ENCODE results near the gene LYPD5.
"Not testable (repeated sequence)": the region's sequence is repeated elsewhere in the genome, so short reads cannot be mapped to it uniquely, and the experiment has no call there.

Gene LYPD5

GRCh38 chr19:43802216-43802951, at the start of gene LYPD5:
Gene LYPD5 (minus strand): TSS chr19:43802447. CDS start chr19:43802380, 67 bp downstream.
- no peak for DNase-seq

GRCh38 chr19:43848821-43849220, 46.6 kb upstream of the LYPD5 start:
- no peak for DNase-seq

- DNase-seq: no peak
Observed at GRCh38 chr19:43847884-43848283, 45.6 kb upstream of the LYPD5 start.

DNA sequence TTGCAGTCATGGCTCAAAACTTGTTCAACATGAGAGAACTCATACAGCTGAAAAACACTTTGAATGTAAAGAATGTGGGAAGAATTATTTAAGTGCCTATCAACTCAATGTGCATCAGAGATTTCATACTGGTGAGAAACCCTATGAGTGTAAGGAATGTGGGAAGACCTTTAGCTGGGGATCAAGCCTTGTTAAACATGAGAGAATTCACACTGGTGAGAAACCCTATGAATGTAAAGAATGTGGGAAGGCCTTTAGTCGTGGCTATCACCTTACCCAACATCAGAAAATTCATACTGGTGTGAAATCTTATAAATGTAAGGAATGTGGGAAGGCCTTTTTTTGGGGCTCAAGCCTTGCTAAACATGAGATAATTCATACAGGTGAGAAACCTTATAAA, 45.0 kb upstream of the LYPD5 start:
- no peak for DNase-seq

DNA sequence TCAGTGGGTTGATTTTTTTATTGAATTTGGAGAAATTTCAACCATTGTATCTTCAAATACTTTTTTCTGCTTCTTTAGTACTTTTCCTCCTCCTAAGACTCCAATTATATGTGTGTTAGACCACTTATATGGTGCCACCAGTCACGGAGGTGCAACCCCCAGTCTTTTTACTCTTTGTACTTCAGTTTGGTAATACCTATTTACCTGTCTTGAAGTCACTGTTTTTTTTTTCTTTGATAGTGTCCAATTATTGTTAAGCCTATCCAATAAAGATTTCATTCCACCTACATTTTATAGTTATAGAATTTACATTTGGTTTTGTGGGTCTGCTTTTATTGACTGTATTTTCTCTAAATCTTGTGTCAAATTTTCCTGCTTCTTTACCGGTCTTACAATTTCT, 39.8 kb upstream of the LYPD5 start:
- no peak for DNase-seq

DNA sequence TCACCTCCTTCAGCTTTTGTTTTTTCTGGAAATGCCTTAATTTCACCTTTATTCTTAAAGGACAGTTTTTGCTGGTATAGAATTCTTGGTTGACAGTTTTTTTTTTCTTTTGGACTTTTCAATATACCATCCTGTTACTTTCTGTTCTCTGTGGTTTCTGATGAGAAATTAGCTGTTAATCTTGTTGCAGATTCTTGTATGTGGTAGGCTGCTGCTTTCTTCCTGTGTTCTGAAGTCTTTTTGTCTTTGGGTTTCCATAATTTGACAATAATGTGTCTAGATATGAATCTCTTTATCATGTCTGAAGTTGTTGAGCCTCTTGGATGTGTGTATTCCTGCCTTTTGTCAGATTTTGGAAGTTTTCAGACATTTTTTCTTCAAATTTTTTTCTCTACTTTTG, 36.9 kb upstream of the LYPD5 start:
- DNase-seq: no peak

GRCh38 chr19:43826787-43827754, 24.8 kb upstream of the LYPD5 start, which contains the start of gene ZNF283:
Gene ZNF283 (plus strand): TSS chr19:43827321. CDS start chr19:43833505, 6,184 bp downstream.
- peak; percentile 87 for DNase-seq

- not testable (repeated sequence) for DNase-seq
Observed at GRCh38 chr19:43824572-43824971, 22.3 kb upstream of the LYPD5 start.

GRCh38 chr19:43823856-43824255, 21.6 kb upstream of the LYPD5 start:
- DNase-seq: not testable (repeated sequence)

DNA sequence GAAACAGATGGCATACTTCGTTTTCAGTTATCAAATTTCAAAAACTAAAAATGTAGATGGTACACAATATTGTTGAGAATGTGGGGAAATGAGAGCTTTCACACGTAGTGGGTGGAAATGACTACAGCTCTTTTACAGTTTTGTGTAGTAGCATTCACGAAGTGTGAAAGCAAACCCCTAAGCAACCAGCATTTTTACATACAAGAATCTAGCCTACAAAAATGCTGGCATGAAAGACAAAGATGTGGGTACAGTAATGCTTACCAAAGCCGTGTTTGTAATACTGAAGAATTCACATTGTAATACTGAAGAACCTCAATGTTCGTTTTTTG, 18.6 kb upstream of the LYPD5 start:
- no peak for DNase-seq

GRCh38 chr19:43820098-43820883, 18.0 kb upstream of the LYPD5 start:
- no peak for DNase-seq

DNA sequence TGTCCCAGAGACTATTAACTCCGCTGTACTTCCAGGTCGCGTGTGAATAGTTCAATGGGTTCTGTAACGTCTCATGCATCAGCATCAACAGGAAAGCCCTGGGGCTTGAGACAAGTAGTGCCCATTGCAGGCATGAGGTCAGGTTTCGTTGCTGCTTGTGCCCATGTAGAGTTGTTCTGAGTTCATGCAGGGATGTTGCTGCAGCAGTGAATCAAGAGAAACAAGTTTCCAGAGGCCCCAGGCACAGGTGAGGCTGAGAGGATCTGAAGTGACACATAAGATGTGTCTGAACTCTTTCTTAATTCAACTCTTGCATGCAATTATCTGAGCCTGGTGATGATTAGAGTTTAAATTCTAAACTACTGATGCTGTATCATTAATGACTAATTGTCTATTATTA, 16.3 kb upstream of the LYPD5 start:
- no peak for DNase-seq

DNA sequence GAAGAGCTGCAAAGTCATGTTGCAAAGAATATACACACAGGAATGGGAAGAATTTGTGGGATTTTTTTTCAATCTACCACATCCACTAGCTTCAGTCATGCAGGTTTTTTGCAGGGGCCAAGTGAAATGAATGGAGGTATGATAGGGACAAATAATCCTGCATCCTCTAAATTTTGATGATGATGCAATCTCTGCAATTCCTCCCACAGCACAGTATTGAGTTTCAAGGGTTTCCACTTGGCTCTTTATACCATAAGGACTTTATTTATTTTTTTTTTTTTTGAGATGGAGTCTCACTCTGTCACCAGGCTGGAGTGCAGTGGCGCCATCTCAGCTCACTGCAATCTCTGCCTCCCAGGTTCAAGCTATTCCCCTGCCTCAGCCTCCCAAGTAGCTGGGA, 15.2 kb upstream of the LYPD5 start:
- DNase-seq: not testable (repeated sequence)

DNA sequence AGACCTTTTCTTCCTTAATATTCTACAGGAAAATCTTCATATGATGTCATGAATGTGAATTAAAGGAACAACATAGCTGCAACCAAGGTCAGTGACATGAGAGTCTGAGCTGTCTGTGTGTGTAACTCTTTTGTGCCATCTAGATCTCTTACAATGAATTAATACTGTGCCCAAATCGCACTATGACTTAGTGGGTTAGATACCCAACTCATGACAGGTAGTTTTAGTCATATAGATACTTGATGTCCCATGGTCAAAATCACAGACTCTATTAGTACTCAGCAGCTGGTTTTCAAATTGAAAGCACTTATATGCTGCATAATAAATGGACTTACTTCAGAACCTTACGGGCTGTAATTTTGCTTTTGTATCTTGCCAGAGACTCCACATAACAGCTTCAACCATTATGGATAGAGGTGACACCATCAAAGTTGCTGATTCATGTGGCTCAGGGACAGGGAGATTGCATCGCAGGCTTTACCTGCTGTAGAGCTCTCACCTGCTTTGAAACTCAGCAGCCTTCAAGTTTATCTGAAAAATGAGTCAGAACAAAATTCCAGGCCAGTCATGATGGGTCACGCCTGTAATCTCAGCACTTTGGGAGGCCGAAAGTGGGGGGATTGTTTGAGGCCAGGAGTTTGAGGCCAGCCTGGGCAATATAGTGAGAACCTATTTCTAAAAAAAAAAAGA, 12.6 kb upstream of the LYPD5 start:
- no peak for DNase-seq

DNA sequence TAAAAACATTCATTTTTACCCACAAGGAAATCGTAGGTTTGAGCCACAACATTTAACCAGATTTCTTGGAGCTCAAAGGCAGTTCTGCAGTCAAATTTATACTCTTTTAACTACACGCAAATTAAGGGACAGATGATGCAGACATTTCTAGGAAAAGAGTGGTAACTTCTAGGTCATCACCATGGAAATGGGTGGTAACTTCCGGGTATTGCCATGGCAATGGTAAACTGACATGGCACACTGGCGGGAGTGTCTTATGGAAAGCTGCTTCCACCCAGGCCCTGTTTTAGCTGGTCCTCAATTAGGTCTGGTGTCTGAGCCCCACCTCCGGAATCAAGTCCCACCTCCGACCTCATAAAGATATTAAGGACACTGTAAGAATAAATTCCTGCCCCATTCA, 10.4 kb upstream of the LYPD5 start:
- no peak for DNase-seq

- DNase-seq: no peak
Observed at GRCh38 chr19:43812259-43812658, 10.0 kb upstream of the LYPD5 start.

DNA sequence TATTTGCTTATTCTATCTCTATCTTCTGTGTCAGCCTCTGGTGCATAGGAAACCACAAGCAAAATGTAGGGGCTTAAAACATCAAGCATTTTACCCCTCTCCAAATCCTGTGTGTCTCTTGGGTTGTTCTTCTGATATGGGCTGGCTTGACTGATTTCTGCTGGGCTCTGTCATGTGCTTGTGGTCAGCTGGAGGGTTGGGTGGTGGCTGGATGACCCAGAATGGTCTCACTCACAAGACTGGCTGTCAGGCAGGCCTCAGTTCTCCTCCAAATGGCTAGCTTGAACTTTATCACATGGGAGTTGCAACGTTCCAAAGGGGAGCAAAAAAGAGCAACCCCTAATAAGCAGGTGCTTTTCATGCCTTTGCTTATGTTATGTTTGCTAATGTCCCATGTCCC, 9.6 kb upstream of the LYPD5 start:
- no peak for DNase-seq

DNA sequence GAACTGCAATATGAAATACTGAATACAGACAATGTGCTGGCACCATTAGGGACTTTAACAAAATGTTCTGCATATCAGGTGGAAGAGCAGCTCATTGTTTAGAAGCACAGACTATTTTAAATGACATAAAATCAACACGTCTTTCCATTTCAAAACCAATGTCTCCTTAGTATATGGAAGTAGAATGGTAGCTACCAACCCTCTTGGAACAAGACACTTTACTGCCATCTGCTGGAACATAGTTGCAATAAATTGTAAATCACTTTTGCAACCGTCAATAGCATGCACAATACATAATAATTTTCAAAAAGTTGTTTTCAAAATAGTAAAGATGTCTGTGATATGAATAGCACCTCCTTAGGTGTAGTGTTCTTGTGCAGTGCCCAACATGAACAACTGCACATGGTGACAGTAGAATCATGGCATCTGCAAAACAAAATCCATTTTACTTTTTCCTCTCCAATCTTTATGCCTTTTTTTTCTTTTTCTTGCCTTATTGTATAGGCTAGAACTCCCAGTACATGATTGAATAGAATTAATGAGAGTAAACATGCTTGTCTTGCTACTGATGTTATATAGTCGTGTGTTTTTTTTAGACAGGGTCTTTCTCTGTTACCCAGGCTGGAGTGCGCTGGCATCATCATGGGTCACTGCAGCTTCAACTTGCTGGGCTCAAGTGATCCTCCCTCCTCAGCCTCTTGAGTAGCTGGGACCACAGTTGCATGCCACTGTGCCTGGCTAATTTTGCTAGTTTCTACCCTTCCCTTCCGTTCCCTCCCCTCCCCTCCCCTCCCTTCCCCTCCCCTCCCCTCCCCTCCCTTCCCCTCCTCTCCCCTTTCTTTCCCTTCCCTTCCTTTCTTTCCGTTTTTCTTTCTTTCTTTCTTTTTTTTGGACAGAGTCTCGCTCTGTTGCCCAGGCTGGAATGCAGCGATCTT, 7.8 kb upstream of the LYPD5 start:
- DNase-seq: peak; percentile 58

- no peak for DNase-seq
Observed at GRCh38 chr19:43807651-43808050, 5.4 kb upstream of the LYPD5 start.

DNA sequence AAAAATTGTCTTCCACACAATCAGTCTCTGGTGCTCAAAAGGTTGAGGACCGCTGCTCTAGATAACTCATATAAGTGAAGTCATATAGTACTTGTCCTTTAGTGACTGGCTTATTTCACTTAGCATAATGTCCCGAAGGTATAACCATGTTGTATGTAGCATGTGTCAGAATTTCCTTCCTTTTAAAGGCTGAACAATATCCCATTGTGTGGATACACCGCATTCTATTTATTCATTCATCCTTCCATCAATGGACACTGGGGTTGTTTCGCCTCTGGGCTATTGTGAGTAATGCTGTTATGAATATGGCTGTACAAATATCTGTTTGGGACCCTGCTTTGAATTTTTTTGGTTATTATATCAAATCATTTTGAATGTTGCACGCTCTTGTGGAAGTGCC, 4.6 kb upstream of the LYPD5 start:
- no peak for DNase-seq

- not testable (repeated sequence) for DNase-seq
Observed at GRCh38 chr19:43806401-43806800, 4.2 kb upstream of the LYPD5 start.
